Inflammatory macrophage treated with lipopolysaccharide for 4 hours (primary cell): ENCODE measurements around the gene SHFL.

ENCODE experiments used
- DNase-seq: peaks from one replicate; pipeline ENCODE4 v3.0.0-alpha.2; 2020

SHFL gene

DNA sequence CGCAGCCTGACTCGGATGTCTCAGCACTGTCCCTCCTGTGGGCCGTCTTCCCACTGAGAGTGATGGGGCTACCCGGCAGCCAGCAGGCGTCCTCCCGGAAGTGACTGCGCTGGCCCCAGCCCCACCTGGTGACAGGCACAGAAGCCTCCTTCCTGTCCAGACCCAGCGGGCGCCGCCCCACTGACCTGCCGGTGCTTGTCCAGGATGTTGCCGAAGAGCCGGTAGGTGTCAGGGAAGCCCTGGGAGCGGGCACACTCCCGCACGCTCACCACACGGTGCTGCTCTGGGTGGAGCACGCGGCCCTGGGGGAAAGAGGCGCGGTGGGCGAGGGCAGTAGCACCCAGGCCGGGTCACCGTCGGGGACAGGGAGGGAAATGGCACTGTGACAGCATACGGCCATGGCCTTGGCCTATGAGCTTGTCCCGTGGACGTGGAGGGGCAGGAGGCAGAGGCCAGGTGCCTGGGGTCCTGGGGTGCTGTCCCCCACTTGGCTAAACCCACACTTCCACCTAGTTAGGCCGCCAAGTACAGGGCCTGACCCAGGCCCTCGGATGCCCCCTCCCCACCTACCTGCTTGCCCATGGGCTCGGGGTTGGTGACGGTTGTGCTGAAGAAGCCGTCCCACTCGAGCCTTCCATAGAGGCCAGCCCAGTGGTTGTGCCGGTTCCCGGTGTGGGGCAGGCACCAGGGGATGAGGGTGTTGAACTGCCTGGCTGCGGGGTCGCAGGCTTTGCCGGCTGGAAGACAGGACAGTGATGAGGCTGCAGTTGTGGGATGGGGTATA lies 49.6 kb downstream of the SHFL start:
- no peak for DNase-seq

GRCh38 chr19:10136936-10137335 lies 50.8 kb downstream of the SHFL start:
- no peak for DNase-seq

DNA sequence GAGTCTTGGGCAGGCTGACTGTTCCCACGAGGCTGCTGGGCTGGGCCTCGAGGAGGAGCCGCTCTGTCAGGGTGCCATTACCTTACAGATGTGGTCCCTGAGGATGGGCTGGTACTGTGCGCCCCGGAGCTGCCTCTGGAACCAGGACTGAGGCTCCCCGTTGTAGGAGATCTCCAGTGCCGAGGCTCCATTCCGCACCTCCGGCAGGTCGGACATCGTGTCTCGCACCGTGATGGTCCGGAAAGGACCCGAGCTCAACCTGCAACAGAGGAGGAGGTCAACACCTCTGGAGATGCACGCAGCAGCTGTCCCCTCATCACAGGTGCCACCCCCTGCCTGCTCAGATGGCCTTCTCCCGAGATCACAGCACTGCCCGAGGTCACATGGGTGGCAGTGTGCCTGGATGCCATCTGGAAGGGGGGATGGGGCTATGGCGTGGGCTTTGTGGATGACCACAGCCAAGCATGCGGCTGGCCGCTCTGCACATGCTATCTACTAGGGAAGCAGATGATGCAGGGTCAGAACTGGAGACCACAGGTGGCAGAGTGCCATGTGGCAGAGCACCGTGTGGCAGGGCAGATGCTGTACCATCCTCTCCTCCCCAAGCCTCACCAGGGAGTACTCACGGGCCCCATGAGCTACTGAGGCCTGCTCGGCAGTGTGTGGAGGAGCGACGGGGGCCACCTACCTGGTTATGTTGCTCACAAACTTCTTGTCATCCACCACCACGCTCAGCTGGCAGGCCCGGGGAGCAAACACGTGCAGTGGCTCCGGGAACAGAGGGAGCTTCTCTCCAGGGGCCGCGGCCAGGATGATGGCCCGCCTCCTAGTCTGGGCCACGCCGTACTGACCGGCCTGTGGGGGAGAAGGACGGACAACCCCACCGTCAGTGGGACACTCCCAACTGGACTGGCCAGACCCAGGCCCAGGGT lies 51.9 kb downstream of the SHFL start:
- DNase-seq = no peak

- no peak for DNase-seq
Observed at GRCh38 chr19:10138879-10139795, 53.0 kb downstream of the SHFL start.

- DNase-seq = no peak
Observed at GRCh38 chr19:10139952-10140351, 53.8 kb downstream of the SHFL start.

DNA sequence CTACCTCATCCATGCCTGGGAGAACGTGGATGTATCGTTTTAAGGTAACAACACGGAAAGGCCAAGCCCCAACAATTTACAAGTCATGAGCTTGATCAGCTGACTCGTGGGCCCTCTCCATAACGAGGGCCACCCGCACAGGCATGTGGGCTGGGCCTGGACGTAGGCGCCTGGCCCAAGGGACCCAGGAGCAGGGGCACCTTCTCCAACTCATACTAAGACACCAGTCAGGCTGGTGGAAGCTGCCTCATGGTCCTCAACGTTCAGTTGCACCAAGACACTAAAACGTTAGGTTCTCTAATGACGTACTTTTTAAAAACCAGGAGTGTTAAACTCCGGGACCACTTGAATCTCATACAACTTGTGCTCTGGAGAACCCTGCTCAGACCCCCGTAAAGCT lies 55.4 kb downstream of the SHFL start:
- DNase-seq = no peak

- no peak for DNase-seq
Observed at GRCh38 chr19:10141973-10142372, 55.9 kb downstream of the SHFL start.
